ENCODE data around the gene RRP12.

Gene RRP12

DNA sequence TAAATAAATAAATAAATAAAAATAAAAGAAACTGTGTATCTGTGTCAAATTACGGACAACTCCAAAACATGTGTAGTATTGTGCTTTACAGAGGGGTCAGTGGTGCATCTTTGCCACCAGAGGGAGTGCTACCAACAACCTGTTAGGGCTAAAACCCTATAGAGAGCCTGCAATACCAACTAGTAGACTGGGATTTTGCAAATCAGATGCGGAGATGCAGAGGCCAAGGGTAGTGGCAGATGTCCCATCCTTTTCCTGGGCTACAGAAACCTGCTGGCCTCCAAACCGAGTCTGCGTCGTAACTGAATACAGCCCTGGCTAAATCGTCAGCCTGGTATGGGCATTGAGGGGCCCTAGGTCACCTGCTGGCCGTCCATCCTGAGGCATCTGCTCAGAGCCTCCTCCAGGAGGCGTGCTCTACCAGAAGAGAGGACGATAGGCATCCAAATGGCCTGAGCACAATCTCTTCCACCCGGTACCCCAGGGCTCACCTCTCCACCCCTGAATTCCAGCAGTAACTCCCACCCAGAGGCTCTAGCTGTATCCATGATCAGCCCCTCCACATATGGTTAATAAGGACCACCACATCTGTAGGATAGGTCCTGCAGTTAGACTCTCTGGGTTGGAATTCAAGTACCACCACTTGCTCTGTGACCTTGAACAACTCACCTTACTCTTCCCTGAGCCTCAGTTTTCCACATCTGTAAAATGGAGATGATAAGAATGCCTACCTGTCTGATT, 6.2 kb upstream of the RRP12 start:
- no peak for TF ChIP-seq POLR2AphosphoS5 (IDR thresholded peaks at IDR 0.05; ENCODE audit: low read depth, low read length)
- no peak for TF ChIP-seq TAF1 (IDR thresholded peaks at IDR 0.05; ENCODE audit: borderline replicate concordance, insufficient read depth, low read length)
- TF ChIP-seq REST (IDR thresholded peaks at IDR 0.05; ENCODE audit: insufficient read depth in 1 of 2, low read depth in 2 of 2, low read length in 2 of 2), result no peak
- TF ChIP-seq SIN3A (IDR thresholded peaks at IDR 0.05; ENCODE audit: borderline replicate concordance, insufficient read depth, low read length), result no peak
- TF ChIP-seq FOXP2 (optimal IDR thresholded peaks at IDR 0.05; ENCODE audit: borderline replicate concordance, extremely low read depth, extremely low read length, insufficient read depth), result no peak

- TF ChIP-seq SIN3A (IDR thresholded peaks at IDR 0.05; ENCODE audit: borderline replicate concordance, insufficient read depth, low read length) (no peak), TAF1 (IDR thresholded peaks at IDR 0.05; ENCODE audit: borderline replicate concordance, insufficient read depth, low read length) (no peak), FOXP2 (optimal IDR thresholded peaks at IDR 0.05; ENCODE audit: borderline replicate concordance, extremely low read depth, extremely low read length, insufficient read depth) (no peak), REST (IDR thresholded peaks at IDR 0.05; ENCODE audit: insufficient read depth in 1 of 2, low read depth in 2 of 2, low read length in 2 of 2) (no peak), POLR2AphosphoS5 (IDR thresholded peaks at IDR 0.05; ENCODE audit: low read depth, low read length) (no peak)
These were observed 4.9 kb upstream of the RRP12 start for GRCh38 chr10:97406064-97406463.

DNA sequence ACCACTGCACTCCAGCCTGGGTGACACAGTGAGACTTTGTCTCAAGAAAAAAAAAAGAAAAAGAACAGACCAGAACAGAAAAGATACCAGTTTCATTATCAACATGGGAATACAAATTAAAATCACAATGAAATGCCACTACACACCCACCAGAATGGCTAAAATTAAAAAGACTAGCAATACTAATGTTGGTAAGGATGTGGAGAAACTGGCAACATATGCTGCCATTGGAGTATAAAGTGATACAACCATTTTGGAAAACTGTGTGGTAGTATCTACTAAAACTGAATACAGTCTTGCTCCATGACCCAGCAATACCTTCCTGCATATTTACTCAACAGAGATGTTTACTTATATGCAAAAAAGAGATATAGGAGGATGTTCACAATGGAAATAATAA, 2.9 kb upstream of the RRP12 start:
- TF ChIP-seq FOXP2 (optimal IDR thresholded peaks at IDR 0.05; ENCODE audit: borderline replicate concordance, extremely low read depth, extremely low read length, insufficient read depth) (no peak), TAF1 (IDR thresholded peaks at IDR 0.05; ENCODE audit: borderline replicate concordance, insufficient read depth, low read length) (no peak), REST (IDR thresholded peaks at IDR 0.05; ENCODE audit: insufficient read depth in 1 of 2, low read depth in 2 of 2, low read length in 2 of 2) (no peak), SIN3A (IDR thresholded peaks at IDR 0.05; ENCODE audit: borderline replicate concordance, insufficient read depth, low read length) (no peak), POLR2AphosphoS5 (IDR thresholded peaks at IDR 0.05; ENCODE audit: low read depth, low read length) (no peak)

DNA sequence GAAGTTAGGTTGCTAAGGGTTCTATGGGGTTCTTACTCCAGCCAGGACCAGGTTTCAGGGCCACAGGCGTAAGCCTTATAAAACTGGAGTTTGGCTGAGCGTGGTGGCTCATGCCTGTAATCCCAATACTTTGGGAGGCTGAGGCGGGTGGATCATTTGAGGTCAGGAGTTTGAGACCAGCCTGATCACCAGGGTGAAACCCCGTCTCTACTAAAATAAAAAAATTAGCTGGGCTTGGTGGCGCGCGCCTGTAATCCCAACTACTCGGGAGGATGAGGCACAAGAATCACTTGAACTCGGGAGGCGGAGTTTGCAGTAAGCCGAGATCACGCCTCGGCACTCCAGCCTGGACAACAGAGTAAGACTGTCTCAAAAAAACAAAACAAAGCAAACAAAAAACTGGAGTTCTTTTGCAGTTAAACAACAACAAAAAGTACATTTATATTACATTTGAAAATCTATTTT, 347 bp upstream of the RRP12 start:
- TF ChIP-seq FOXP2 (optimal IDR thresholded peaks at IDR 0.05; ENCODE audit: borderline replicate concordance, extremely low read depth, extremely low read length, insufficient read depth), result no peak
- TF ChIP-seq TAF1 (IDR thresholded peaks at IDR 0.05; ENCODE audit: borderline replicate concordance, insufficient read depth, low read length), result no peak
- TF ChIP-seq POLR2AphosphoS5 (IDR thresholded peaks at IDR 0.05; ENCODE audit: low read depth, low read length), result no peak
- TF ChIP-seq REST (IDR thresholded peaks at IDR 0.05; ENCODE audit: insufficient read depth in 1 of 2, low read depth in 2 of 2, low read length in 2 of 2), result no peak
- TF ChIP-seq SIN3A (IDR thresholded peaks at IDR 0.05; ENCODE audit: borderline replicate concordance, insufficient read depth, low read length), result no peak
